OCI-LY7 (cell line): ENCODE results near the gene MPI.

ENCODE experiments used
- EZH2phosphoT487 ChIP-seq: fragments of 200-600 bp; sonication (generic); IDR thresholded peaks from 2 replicates; pipeline ENCODE4 v1.6.1; 2018; ENCODE audit warnings: low read depth, borderline replicate concordance, mild to moderate bottlenecking, mixed run types, antibody characterized with exemption, low read length, moderate library complexity, mixed read lengths
- TF ChIP-seq, protein P1 (sequence below): fragments of 200-600 bp; sonication (generic); conservative IDR thresholded peaks from 2 replicates; pipeline ENCODE4 v1.5.1; 2014; ENCODE audit warnings: mild to moderate bottlenecking, antibody characterized with exemption, low read length, moderate library complexity, mixed read lengths

- no peak for TF ChIP-seq EZH2phosphoT487
- TF ChIP-seq, protein P1, sequence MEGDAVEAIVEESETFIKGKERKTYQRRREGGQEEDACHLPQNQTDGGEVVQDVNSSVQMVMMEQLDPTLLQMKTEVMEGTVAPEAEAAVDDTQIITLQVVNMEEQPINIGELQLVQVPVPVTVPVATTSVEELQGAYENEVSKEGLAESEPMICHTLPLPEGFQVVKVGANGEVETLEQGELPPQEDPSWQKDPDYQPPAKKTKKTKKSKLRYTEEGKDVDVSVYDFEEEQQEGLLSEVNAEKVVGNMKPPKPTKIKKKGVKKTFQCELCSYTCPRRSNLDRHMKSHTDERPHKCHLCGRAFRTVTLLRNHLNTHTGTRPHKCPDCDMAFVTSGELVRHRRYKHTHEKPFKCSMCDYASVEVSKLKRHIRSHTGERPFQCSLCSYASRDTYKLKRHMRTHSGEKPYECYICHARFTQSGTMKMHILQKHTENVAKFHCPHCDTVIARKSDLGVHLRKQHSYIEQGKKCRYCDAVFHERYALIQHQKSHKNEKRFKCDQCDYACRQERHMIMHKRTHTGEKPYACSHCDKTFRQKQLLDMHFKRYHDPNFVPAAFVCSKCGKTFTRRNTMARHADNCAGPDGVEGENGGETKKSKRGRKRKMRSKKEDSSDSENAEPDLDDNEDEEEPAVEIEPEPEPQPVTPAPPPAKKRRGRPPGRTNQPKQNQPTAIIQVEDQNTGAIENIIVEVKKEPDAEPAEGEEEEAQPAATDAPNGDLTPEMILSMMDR, result no peak
Observed at GRCh38 chr15:74906067-74906449, 16.2 kb downstream of the MPI start.
